Stimulated activated CD4-positive, alpha-beta T cell treated with anti-CD3 and anti-CD28 coated beads, Interleukin-4, amount 100 ng/mL, for 1 hour (primary cell): Measurements from ENCODE around the gene KARS1.
A peak's percentile ranks its signal among the peaks of the same experiment; 100 is the strongest.
"Not testable (repeated sequence)": the region's sequence is repeated elsewhere in the genome, so short reads cannot be mapped to it uniquely, and the experiment has no call there.

Experiments used
- DNase-seq: peaks from one replicate; pipeline ENCODE4 v3.0.0-alpha.2; 2020

KARS1 gene

DNA sequence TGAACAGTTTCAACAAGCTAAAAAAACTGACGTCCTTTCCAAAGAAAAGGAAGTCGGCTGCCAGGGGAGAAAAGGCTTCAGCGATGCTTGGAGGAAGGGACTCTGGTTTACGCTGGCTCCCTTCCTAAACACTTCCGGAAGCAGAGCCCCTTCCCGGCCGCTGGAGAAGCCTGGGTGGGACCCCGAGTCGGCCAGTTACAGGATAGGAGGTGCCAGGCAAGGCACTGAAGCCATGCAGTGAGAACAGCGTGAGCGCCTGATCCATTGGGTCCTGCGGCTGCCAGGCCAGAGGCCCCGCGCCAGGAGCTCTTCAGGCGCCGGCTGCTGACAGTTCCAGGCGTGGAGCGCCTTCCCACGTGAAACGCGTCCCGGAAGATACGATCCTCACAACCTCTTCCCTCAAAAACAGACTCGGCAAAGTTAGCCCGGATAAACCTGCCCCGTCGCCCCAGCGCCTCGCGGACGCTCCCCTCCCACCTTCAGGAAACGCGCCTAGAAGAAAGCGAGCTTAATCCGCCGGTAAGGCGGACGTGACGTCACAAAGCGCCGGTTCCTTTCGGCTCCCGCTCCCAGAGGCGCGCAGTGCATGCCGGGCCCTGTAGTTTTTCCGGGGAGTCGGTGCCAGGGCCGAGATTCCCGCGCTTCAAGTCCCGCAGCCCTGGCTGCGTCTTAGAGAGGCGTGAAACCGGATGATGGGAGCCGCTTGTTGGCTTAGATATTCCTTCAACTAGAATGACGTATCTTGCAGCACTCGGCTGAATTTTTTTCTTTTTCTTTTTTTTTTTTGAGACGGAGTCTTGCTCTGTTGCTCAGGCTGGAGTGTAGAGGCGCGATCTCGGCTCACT, 24.5 kb downstream of the KARS1 start, which contains the start of gene ADAT1:
Gene ADAT1, minus strand, starts transcription at position 521 of the 845 bp plus-strand sequence. CDS start 2,482 bp downstream, outside the sequence.
- peak; percentile 97 for DNase-seq

- DNase-seq = no peak
Measured at GRCh38 chr16:75621170-75621477, 26.3 kb downstream of the KARS1 start.

- DNase-seq = no peak
Measured at GRCh38 chr16:75620326-75621169, 26.9 kb downstream of the KARS1 start.

DNA sequence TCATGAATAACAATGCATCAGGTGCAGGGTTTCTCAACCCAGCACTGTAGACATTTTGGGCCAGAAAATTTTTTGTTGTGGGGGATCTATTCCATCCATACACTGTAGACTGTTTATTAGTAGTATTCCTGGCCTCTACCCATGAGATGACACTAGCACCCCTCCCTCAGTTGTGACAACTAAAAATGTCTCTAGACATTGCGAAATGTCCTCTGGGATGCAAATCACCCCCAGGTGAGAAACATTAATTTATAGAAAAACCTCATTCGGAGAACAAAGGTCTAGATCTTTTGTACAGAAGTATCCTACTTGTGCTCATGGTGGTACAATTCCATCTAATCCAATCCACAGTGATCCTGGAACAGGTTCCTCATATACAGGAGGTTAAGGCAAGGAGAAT, 28.7 kb downstream of the KARS1 start:
- DNase-seq = no peak

- no peak for DNase-seq
Measured at GRCh38 chr16:75617121-75617520, 30.3 kb downstream of the KARS1 start.

DNA sequence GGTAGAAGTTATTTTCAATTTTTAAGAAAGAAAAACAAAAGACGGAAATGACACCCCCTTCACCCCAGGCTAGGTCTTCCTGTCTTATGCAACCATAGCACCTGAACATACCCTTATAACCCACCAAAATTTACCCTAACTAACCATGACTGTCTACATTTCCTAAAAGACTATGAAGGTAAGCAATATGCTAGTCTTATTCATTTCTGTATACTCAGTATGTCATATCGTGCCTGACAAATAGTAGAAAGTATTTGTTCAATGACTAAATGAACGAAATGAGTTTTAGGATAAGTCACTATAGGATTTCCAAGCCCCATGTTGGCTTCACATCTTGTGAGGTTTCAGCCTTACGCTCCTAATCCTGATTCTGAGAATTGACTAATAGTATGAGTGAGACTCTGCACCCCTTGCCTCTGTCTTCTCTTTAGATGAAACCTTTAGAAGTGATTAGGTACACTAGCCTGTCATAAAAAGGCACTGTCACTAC, 30.9 kb downstream of the KARS1 start:
- no peak for DNase-seq

GRCh38 chr16:75615619-75616018, 31.8 kb downstream of the KARS1 start:
- DNase-seq = no peak

DNA sequence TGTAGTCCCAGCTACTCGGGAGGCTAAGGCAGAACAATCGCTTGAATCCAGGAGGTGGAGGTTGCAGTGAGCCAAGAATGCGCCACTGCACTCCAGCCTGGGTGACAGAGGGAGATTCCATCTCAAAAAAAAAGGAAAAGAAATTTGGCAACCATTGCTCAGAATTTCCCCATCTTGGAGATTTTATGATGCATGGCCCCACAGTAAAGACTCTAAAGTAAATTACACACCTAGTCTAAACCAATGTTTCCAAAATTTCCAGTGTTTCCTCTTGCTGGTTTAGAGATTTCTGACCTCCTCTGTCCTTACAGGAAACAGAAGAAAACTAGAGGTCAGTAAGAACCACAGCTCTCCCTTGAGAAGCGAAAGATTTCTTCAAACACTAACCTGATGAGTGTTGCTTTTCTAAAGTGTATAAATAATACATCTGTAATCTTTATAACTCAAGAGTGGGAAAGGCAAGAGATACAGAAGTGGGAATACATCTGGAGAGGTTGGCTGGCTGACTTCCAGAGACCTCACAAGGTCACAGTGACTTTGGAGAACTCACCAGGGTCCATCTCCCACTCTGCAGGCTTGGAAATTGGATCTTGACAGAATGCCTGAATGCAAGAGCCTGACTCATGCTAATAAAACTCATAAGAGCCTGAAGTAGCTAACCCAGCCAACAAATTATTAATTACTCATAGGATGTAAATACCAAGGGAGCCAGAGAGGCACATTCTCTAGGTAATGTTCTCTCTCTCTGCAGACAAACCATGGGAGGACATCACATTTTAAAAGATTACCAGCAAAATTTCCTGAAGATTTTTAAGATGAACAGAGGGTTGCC, 33.2 kb downstream of the KARS1 start:
- no peak for DNase-seq

DNA sequence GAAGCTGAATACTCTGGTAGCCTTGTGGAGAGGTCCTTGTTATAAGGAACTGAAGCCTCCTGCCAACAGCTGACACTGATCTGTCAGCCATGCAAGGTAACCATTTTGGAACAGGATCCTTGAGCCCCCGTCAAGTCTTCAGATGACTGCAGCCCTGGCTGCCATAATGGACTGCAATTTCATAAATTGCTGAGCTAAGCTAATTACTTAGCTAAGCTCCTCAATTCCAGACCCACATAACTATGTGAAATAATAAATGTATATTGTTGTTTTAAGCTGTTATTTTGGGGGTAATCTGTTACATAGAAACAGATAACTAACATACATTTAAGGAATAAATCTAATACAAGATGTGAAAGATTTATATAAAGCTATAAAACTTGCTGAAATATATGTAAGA, 41.0 kb downstream of the KARS1 start:
- no peak for DNase-seq

DNA sequence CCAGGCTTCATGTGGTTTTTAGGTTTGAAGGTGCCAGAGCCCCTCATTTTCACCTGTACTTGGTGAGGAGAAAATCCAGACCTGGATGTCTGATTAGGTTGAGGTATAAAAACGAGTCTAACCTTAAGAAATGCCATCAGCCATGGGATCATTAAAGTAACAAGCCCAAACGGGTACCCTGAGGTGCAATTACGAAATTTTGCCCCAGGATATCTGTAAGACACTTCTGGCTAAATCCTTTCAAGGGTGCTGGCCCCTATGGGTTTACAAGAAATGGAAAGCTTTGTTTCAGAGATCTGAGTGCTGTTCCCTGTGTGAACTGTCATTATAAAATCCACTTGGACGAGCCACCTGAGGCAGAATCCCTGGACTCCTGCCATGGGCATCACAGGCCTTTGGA, 44.2 kb downstream of the KARS1 start:
- no peak for DNase-seq

- DNase-seq = no peak
Measured at GRCh38 chr16:75599452-75600277, 47.8 kb downstream of the KARS1 start.

GRCh38 chr16:75593825-75594820, 53.3 kb downstream of the KARS1 start:
- no peak for DNase-seq

DNA sequence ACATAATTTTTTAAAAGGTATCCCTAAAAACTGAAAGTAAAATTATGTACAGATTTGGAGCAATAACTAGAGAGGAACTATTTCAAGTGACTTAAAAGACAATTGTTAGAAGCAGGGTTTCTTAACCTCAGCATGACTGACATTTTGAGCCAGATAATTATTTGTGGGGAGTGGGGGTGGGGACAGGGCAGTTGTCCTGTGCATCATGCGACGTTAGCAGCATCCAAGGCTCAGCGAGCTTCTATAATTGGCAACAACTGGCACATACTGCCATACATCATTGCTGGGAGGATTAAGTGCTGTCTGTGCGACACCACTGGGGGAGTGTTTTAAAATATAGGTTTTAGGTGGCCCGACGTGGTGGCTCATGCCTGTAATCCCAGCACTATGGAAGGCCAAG, 54.2 kb downstream of the KARS1 start:
- DNase-seq = no peak

- not testable (repeated sequence) for DNase-seq
Measured at GRCh38 chr16:75591927-75592326, 55.5 kb downstream of the KARS1 start.

- no peak for DNase-seq
Measured at GRCh38 chr16:75590920-75591843, 56.3 kb downstream of the KARS1 start.

DNA sequence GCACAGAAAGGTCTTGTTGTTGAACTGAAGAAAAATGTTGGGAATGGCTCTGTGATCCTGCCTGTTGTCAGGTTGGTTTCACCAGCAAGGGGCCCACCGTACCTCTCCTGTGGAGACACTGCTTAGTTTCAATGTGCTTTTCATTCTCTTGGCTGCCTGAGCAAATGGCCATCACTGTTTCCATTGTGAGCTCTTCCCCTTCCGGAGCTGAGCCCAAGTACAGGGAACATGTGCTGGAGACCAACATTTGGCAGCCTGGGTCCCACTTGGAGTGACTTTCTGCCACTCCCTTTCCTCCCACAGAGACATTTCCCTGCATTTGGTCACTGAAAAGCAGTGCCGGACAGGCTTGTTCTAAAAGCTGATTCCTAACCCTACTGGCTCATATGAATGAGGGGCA, 58.2 kb downstream of the KARS1 start:
- no peak for DNase-seq

DNA sequence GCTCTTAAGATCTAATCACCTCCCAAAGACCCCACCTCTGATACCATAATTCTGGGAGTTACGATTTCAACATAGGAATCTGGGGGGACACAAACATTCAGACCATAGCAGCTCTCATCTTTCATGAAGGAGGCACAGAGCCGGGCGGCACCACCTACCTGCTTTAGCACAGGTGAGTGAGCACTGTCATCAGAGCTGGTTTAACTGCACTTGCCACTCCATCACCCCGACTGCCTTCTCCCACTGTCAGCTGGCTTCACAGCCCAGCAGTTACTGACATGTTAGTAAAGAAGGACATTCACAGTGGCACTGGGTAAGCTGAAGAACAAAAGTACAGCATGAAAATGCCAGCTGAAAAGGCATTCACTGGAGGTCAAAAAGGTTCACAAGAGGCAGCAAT, 58.7 kb downstream of the KARS1 start:
- DNase-seq = no peak

DNA sequence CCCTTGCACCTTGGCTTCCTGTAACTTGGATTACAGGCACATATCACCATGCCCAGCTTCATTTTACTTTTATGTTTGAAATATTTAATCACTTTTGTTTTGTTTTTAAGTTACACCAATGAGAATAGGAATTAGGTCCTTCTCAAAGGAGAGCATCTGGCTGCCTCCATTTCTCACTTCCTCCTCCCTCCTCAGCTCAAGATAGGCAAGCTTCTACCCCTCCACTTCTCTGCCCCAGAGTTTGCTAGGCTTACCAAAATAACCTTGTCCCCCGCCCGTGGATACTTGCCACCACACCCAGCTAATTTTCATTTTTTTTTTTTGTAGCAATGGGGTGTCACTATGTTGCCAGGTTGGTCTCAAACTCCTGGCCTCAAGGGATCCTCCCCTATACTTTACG, 63.4 kb downstream of the KARS1 start:
- DNase-seq = no peak

- DNase-seq = no peak
Measured at GRCh38 chr16:75579281-75579834, 68.1 kb downstream of the KARS1 start.
